Measurements from ENCODE around the gene STRA6.

Gene STRA6

GRCh38 chr15:74202452-74203401 lies at the start of gene STRA6:
TSS of gene STRA6 (minus strand) at chr15:74202787. CDS start at chr15:74202267, 520 bp downstream.
- TF ChIP-seq CTCF (IDR thresholded peaks at IDR 0.05; ENCODE audit: control insufficient read depth, insufficient read depth, low read depth, low read length, missing control alignments), result peak; percentile 7
- no peak within 1 kb of the TSS; the same call in 1 of the 2 replicates for H3K4me3 ChIP-seq (ENCODE audit: control insufficient read depth, low read depth, low read length)
- DNase-seq (ENCODE audit: low read depth), result no peak

- no peak for DNase-seq (ENCODE audit: low read depth)
- no peak for TF ChIP-seq CTCF (IDR thresholded peaks at IDR 0.05; ENCODE audit: control insufficient read depth, insufficient read depth, low read depth, low read length, missing control alignments)
- no peak overlapping the region for H3K4me3 ChIP-seq (ENCODE audit: control insufficient read depth, low read depth, low read length)
Measured at GRCh38 chr15:74252291-74252690, 49.7 kb upstream of the STRA6 start.

GRCh38 chr15:74251131-74251811 lies 48.7 kb upstream of the STRA6 start:
- TF ChIP-seq CTCF (IDR thresholded peaks at IDR 0.05; ENCODE audit: control insufficient read depth, insufficient read depth, low read depth, low read length, missing control alignments), result no peak
- DNase-seq (ENCODE audit: low read depth), result no peak
- no peak overlapping the region for H3K4me3 ChIP-seq (ENCODE audit: control insufficient read depth, low read depth, low read length)

GRCh38 chr15:74250266-74250665 lies 47.7 kb upstream of the STRA6 start:
- TF ChIP-seq CTCF (IDR thresholded peaks at IDR 0.05; ENCODE audit: control insufficient read depth, insufficient read depth, low read depth, low read length, missing control alignments), result no peak
- no peak for DNase-seq (ENCODE audit: low read depth)
- H3K4me3 ChIP-seq (ENCODE audit: control insufficient read depth, low read depth, low read length), result no peak overlapping the region

- DNase-seq (ENCODE audit: low read depth), result no peak
- no peak for TF ChIP-seq CTCF (IDR thresholded peaks at IDR 0.05; ENCODE audit: control insufficient read depth, insufficient read depth, low read depth, low read length, missing control alignments)
- H3K4me3 ChIP-seq (ENCODE audit: control insufficient read depth, low read depth, low read length), result peak overlapping the region; percentile 5; the same call in 1 of the 2 replicates
Measured at GRCh38 chr15:74245342-74245931, 42.9 kb upstream of the STRA6 start.

GRCh38 chr15:74244822-74245341 lies 42.3 kb upstream of the STRA6 start:
- H3K4me3 ChIP-seq (ENCODE audit: control insufficient read depth, low read depth, low read length), result no peak overlapping the region
- TF ChIP-seq CTCF (IDR thresholded peaks at IDR 0.05; ENCODE audit: control insufficient read depth, insufficient read depth, low read depth, low read length, missing control alignments), result no peak
- DNase-seq (ENCODE audit: low read depth), result no peak
